GM19099 (cell line): ENCODE measurements around the gene ANO1.

ENCODE experiments used
- POLR2A ChIP-seq: IDR thresholded peaks from 3 replicates; pipeline ENCODE4 v1.6.1; 2011; ENCODE audit warnings: low read depth; ENCODE audit not compliant: insufficient read length; ENCODE audit errors: extremely low read depth

Gene ANO1

DNA sequence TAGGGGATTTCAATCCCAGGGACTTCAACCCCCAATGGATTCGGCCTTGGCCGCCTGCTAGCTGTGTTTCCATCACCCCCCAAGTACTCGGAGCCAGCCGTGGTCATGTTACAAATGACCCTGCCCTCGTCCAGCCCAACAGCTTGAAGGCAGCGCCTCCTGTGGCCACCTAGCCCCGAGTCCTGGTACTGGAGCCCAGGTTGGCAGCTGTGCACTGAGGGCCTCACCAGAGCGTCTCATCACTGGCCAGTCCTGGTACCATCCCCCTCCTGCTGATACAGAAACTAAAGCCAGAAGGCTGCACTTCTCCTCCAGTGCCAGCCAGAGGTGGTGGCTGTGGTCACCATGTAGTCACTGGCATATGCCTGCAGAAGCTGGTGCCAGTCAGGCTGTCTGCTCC lies 80.1 kb downstream of the ANO1 start:
- no peak for TF ChIP-seq POLR2A

DNA sequence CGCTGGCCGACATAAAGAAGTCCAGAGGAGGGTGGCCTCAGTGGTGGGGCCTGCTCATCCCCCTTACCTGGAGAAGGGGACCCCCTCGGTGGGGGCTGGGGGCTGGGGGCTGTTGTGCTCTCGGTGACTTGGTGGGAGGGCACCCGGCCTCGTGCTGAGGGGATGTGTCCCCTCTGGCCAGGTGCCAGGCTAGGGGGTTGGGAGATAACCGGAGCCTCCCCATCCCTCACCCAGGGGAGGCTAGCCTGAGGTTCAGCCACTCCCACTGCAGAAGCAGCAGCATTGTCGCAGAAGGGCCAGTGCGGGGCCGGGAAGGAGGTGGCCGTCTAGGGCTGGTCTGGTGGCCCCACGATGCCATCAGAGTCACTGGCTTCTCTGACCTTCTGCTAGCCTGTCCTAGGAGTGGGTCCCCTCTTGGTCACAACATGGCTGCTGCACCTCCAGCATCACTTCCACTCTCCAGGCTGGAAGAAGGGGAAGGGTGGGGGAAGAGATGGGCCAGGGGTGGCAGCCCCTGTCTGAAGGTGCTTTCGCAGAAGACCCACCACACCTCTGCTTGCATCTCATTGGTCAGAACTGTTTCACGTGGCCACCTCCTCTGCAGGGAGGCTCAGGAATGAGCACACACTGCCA lies 80.8 kb downstream of the ANO1 start:
- TF ChIP-seq POLR2A, result no peak

DNA sequence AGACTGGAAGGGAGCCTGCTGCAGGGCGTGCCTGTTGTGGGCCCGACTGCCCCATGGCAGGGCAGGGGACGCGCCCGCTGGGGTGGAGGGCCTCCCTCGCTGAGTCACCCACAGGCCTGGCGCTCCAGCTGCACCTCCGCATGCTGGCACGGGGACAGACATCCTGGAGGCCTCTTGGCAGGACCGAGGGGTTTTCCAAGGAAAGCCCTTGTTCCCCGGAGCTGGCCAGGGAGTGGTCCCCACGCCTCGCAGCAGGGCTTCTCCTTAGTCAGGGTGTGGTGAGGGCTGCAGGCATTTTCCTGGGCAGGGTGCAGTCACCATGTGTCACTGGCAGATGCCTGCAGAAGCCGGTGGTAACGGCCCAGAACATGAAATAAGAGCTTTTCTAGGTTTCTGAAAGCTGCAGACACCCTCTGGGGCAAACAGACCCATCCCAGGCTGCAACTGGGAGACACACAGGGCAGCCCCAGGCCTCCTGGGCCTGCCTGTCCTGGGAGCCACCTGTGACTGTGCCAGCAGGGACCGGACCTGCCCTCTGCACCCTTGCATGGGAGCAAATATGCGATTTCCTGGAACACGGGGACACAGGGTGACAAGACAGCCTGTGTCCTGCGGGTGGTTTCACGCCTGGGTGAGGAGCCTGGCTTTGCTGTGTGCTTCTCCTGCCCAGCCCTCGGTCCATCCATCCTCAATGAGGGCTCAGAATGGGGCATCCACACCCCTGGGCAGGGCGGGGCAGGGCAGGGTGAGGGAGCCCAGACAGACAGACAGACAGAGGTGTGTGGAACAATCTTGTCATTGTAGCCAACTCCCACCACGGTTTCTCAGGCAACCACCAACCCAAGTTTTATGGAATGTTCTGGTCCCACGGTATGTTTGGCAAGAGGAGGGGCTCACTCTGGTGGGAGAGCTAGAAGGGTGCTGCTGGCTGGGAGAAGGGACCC lies 81.8 kb downstream of the ANO1 start:
- TF ChIP-seq POLR2A, result no peak

DNA sequence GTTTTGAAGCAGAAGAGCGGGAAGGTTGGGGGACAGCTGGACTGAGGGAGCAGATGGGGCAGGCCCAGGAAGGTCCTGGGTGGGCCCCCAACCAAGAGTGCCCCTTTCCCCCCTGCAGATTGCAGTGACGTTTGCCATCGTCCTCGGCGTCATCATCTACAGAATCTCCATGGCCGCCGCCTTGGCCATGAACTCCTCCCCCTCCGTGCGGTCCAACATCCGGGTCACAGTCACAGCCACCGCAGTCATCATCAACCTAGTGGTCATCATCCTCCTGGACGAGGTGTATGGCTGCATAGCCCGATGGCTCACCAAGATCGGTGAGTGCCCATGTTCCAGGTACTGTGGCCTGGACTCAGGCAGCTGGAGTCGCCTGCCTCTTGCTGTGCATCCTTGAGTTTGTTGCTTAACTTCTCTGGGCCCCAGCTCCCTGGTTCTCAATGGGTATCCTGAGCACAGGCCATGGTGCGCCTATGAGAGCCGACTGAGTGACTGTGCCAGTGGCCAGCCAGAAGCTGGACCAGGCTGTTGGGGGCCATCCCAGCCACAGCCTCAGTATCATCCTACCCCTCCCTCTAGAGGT lies 83.0 kb downstream of the ANO1 start:
- no peak for TF ChIP-seq POLR2A

DNA sequence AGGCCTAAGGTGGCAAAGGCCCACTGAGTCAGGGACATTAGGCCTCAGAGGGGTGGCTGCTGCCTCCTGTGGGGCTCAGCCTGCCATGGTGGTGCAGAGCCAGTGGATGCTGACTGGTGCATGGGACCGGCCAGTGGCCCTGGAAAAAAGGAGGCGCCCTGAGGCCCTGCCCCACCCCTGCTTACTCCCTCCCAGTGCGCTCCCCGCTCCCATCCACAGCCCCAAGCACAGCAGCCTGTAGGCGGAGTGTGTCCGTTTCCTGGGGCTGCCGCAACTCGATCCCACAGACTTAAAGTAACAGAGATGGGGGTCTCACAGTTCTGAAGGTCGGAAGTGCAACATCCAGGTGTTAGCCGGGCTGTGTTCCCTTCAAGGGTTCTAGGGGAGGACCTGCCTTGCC lies 86.6 kb downstream of the ANO1 start:
- TF ChIP-seq POLR2A, result no peak

DNA sequence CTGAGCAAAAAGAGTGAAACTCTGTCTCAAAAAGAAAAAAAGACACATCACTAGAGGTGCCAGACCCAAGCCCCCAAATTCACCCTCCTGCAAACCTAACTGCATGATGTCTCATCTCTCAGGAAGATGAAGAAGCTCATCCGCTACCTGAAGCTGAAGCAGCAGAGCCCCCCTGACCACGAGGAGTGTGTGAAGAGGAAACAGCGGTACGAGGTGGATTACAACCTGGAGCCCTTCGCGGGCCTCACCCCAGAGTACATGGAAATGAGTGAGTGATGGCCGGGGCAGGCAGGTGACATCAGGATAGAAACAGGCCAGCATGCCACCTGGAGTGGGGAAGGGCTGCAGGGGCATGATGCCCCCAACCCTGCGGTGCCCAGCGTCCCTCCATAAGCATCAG lies 89.0 kb downstream of the ANO1 start:
- no peak for TF ChIP-seq POLR2A

DNA sequence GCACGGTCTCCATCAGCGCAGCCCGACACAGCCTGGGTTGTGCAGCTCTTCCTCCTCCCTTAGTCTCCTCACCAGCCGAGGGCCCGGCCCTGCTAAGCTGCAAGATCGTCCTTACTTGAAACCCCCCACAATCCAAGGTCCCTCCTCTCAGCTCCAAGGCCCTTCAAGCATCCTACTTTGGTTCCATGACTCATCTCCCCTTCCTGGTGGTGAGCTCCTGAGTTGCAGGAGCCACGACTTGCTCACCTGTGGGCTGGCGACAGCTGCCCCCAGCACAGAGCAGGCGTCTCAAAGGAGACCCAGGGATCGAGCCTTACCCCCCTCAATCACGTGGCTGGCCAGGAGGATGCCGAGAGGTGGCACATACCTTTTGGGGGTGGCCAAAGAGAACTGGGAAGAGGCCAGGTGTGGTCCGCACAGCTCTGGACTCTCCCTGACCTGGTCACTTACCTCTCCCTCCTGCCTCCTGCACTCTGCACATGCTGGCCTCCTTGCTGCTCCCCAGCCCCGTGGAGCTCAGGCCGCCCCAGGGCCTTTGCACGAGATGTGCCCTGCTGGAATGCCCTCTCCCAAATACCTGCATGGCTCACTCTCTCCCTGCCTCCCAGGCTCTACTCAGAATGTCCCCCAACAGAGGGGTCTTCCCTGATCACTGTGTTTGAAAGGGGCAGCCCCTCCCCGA lies 89.7 kb downstream of the ANO1 start:
- TF ChIP-seq POLR2A, result no peak

DNA sequence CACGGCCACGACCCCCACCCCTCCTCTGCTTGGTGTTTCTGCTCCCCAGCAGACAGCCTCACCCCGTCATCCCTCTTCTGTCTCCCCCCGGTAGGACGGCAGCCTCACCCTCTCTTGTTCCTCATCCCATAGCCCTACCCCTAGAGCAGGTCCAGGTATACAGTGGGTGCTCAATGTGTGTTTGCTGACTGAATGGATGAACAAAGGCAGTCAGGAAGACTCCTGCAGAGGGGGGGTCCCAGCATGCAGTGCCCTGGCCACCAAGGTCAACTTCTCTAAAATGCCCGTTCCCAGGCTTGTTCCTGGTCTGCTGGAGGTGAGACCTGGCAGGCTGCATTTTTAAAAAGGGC lies 90.3 kb downstream of the ANO1 start:
- no peak for TF ChIP-seq POLR2A

DNA sequence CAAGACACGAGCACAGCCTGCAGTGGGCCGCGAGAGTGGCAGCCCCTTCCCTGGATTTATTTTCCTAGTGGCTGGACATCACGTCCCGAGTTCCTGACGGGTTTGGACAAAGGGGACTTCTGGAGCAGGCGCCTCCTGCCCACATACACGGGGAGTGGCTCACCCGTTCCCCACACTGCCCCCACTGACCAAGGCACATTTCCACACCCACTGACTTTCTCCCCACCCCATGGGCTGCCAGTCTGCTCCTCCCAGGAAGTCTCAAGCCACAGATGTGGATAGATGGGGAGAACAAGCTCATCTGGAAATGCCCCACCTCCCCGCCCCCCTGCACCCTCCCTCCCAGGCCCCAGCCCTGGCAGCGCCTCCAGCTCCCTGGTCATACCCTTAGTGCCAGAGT lies 91.0 kb downstream of the ANO1 start:
- TF ChIP-seq POLR2A, result no peak

DNA sequence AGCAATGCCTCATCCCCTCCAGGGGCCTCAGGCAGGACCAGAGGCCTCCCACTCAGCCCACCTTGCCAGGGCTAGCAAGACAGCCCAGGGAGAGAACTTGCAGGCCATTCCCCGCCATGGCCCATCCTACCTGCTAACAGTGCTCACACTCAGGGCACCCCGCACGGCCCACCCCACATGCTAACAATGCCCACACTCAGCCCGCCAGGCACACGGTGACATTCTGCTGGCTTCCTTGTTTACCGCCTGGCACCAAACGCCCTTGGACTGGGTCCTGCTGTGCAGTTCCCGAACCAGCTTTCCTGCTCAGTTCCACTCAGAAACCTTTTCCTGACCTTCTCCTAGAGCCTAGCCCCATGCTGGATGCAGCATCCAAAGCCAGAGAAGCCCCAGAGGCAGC lies 91.5 kb downstream of the ANO1 start:
- TF ChIP-seq POLR2A, result no peak

DNA sequence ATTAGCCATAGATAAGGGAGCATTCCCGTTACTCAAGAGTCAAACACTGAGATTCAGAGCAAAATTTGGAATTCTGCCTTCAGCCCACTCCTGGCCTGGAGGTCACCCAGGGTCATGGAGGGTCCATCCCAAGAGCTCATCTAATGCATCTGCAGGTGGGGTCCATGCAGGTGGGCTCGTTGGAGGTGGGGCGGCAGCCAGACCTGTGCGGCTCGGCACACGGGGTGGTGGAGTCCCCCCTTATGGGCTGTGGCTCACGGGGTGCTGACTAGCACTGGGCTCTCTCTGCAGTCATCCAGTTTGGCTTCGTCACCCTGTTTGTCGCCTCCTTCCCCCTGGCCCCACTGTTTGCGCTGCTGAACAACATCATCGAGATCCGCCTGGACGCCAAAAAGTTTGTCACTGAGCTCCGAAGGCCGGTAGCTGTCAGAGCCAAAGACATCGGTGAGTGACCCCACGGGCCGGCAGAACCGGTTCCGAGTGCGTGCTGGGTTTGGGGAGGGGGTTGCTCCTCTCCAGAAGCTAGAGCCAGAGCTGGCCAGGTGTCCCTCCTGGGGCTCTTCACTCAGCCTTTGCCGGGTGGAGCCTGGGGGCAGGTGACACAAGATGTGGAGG lies 92.6 kb downstream of the ANO1 start:
- TF ChIP-seq POLR2A, result no peak

DNA sequence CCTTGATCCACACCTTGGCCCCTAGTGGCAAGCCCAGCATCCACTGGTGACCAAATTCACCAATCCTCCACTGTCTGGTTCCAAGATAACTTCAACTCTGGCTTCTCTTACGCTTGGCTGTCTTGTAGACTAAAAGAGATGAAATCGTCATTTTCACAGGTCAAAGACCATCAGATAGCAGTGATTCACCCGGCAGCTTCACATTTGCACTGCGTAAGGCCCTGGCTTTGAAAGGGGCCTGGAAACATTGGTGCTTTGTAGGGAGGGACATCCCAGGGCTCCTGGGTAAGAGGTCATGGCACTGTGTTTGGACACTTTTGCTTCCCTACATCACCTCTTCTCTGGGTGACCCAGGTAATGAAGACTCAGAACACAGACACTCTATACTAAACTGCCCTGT lies 94.9 kb downstream of the ANO1 start:
- TF ChIP-seq POLR2A, result no peak

DNA sequence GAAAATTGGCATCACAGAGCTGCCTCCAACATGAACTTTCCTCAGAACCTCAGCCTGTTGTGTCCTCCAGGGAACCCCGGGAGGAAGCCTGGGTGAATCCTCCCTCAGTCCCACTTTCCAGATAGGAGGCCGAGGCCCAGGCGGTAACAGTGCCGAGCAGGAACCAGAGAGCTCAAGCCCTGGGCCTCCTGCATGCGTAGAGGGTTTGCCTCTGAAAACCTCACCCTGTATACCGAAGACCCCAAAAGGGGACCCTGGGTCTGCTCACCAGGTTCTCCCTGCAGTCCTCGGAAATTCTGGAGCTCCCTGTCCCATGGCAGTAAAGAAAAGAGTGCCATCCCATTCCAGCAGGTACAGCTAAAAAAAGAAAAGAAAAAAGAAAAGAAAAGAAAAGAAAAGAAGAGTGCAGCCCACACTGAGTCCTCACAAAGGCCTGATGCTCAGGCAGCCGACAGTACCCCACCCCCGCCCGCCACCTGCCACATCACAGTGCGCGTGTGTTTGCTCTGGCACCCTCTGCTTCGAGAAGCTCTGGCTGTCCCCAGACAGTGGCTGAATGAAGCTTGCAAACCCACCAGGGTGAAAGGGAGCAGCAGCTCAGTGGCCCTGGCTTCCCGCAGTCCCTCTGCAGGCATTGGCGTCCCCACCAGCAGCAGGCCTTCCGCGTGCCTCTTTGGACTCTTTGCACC lies 96.6 kb downstream of the ANO1 start:
- no peak for TF ChIP-seq POLR2A

DNA sequence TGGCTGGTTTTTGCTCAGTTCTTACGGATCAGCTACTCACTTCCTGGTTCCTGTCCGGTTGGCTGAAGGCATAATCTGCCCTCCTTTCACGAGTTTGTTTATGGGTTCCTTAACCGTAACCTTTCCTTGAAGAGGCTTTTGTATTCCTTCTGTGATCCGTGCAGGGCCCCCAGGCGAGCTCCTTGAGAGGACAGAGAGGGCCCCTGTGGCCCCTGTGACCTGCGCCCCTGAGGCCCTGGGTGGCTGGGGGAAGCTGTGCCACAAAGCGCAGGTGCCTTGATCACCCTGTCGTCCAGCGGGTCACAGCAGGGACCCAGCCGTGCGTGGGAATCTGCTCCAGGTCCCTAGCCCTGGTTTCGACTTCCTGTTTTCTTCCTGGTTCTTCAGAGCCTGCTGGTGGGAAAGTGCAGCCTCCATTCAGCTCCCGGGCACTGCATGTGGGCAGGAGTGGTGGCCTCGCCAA lies 97.2 kb downstream of the ANO1 start:
- no peak for TF ChIP-seq POLR2A

DNA sequence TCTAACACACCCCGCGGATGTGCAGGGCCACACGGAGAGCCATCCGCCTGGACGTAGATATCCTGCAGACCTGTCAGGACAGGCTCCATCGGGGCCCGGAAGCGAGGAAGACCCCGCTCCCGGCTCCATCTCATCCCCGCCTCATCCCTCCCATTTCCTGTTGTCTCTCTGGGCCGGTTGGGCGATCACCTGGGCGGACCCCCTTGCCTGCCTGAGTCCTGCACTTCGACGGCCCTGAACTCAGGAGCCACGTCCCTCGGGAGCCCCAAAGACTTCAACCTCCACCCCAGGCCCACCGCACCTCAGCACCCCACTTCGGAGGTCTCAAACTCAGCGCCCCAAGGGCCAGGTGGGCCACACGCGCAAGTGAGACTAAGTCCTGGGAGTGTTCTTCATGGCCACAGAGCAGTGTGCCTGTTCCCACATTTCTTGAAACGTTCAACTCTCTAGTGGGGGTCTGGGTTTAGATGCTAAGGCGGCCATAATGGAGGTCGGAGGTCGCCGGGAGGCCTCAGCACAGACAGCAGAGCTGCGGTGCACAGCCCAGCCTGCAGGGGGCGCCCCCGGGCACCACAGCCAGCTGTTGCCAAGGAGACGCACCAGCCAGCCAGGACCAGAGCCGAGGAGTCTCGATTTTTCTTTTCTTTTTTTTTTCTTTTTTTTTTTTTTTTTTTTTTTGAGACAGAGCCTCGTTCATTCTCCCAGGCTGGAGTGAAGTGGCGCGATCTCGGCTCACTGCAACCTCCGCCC lies 99.0 kb downstream of the ANO1 start:
- TF ChIP-seq POLR2A, result no peak
